ENCODE data around the gene TOR4A. TPM values are rescaled to one million over a fixed set of nuclear protein-coding genes. Genes with fewer than 3 reads are reported as not detected.

The TOR4A gene
- total and polyA plus RNA-seq, 2 donors (not counting 1 experiment from before 2014, with no cell fraction given), result 8.3 to 15.3 TPM

- Histone ChIP-seq H3K9ac (ENCODE audit: low read length) (peak overlapping the region; percentile 85), H3K27me3 (replicated peaks in 1 of 4; ENCODE audit: control extremely low read depth in 1 of 4, control insufficient read depth in 3 of 4, insufficient read depth in 4 of 4, low read length in 3 of 4) (no peaks in the 10 kb centered on the region), H3K9me3 (ENCODE audit: control extremely low read depth in 1 of 3, control insufficient read depth in 2 of 3, insufficient read depth in 1 of 3, low read length in 2 of 3) (no peaks in the 10 kb centered on the region), H3K4me2 (replicated peaks; ENCODE audit: low read depth, low read length, poor library complexity, severe bottlenecking) (peak overlapping the region; percentile 92), H3K27ac (ENCODE audit: low read length in 2 of 2) (no peak overlapping the region), H3K79me2 (ENCODE audit: control insufficient read depth, insufficient read depth, low read length) (peaks cover 30% of the 10 kb centered on the region), H3K4me3 (ENCODE audit: control extremely low read depth in 1 of 5, extremely low read depth in 1 of 5, insufficient read depth in 1 of 5, low read depth in 2 of 5, low read length in 4 of 5) (peak overlapping the region in 4 of 5 experiments; percentile 67 to 81 (median 75)), H3K36me3 (replicated peaks in 1 of 2; ENCODE audit: control extremely low read depth in 1 of 2, control insufficient read depth in 1 of 2, extremely low read depth in 1 of 2, insufficient read depth in 2 of 2, low read length in 1 of 2) (peaks cover 0 to 11% of the 10 kb centered on the region in 2 experiments), H2AFZ (ENCODE audit: insufficient read depth, low read depth, low read length, poor library complexity, severe bottlenecking) (peak overlapping the region; percentile 91), H4K20me1 (ENCODE audit: control insufficient read depth, insufficient read depth, low read length, poor library complexity, severe bottlenecking) (peaks cover 18% of the 10 kb centered on the region), H3K4me1 (ENCODE audit: control insufficient read depth in 2 of 2, insufficient read depth in 2 of 2, low read length in 2 of 2) (peaks cover 17 to 27% of the 10 kb centered on the region in 2 donors)
- H3K27me3 Mint-ChIP-seq, result no peaks in the 10 kb centered on the region
- H3K27ac Mint-ChIP-seq, result peak overlapping the region; percentile 73
- H3K9me3 Mint-ChIP-seq (ENCODE audit: insufficient read depth), result no peaks in the 10 kb centered on the region
- ChIA-PET POLR2A (interaction anchor here (0.7 to 3.5 kb wide), 7 partner anchors 11 to 167 kb away, joined by 3 to 29 read pairs (median 5); partner anchors contain the start of genes MAN1B1, TOR4A and TUBB4B), CTCF (interaction anchor here (0.9 to 2.3 kb wide), 8 partner anchors 10 to 48 kb away, joined by 3 to 14 read pairs (median 3); partner anchors contain the start of genes CYSRT1, NRARP, TOR4A and TUBB4B)
- intact Hi-C loops (cut with micrococcal nuclease), result loop anchor here (2.0 kb wide), 1 partner anchor 15 kb away; no protein-coding TSS in a partner anchor
- no peak for ATAC-seq (ENCODE audit: low read depth)
- WGBS (ENCODE audit: insufficient coverage), result 93% methylated on average over 21 of the region's 21 CpGs
- no peak for TF ChIP-seq EZH2 (IDR thresholded peaks at IDR 0.05; ENCODE audit: borderline replicate concordance, insufficient read depth, low read depth, low read length, poor library complexity, severe bottlenecking)
- no peak for TF ChIP-seq CTCF (IDR thresholded peaks at IDR 0.05)
- DNase-seq, result no peak
- peaks cover 25% of the 10 kb centered on the region for H3K4me1 Mint-ChIP-seq
- H3K4me3 Mint-ChIP-seq, result peak overlapping the region; percentile 86
These were observed 23.6 kb upstream of the TOR4A start for GRCh38 chr9:137253717-137254623.

All from B cell (primary cell).